Measurements from ENCODE around the gene WAC. TPM values are rescaled to one million over a fixed set of nuclear protein-coding genes. Genes with fewer than 3 reads are reported as not detected.

WAC gene
- total and polyA plus RNA-seq, 9 of the 15 experiments (the other 6 are each of a cell fraction or from before 2014, with no cell fraction given), result 24.8 to 123 (median 78.2) TPM

DNA sequence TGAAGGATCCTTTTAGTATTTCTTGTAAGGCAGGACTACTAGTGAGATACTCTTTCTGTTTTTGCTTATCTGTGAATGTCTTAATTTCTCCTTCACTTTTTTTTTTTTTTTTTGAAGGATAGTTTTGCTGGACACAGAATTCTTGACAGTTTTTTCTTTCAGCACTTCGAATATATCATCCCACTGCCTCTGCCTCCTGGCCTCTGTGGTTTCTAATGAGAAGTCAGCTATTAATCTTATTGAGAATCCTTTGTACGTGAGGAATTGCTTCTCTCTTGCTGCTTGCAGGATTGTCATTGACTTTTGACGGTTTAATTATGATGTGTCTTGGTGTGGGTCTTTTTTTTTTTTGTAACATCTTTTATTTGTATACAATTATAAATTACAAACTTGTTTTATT lies 12.6 kb upstream of the WAC start:
- H3K36me3 ChIP-seq (ENCODE audit: control insufficient read depth, insufficient read depth, low read length), result no peaks in the 10 kb centered on the region
- H3K4me3 ChIP-seq, result no peak overlapping the region
- H2AFZ ChIP-seq (ENCODE audit: low read depth, low read length), result no peak overlapping the region
- 6% methylated on average over 3 of the region's 3 CpGs for WGBS (ENCODE audit: insufficient coverage, low coverage, missing lambda C conversion rate)
- H3K27ac ChIP-seq (ENCODE audit: extremely low read depth, low read depth, low read length), result no peak overlapping the region
- no peaks in the 10 kb centered on the region for H3K79me2 ChIP-seq (ENCODE audit: control insufficient read depth, insufficient read depth, low read length)
- H3K9me3 ChIP-seq (replicated peaks; ENCODE audit: control insufficient read depth, insufficient read depth, low read depth, low read length), result no peaks in the 10 kb centered on the region; the same call in 1 of the 2 replicates
- no peaks in the 10 kb centered on the region for H3K27me3 ChIP-seq (ENCODE audit: control insufficient read depth in 2 of 2, insufficient read depth in 2 of 2, low read length in 2 of 2)
- no peaks in the 10 kb centered on the region for H3K4me1 ChIP-seq (replicated peaks in 1 of 2; ENCODE audit: control insufficient read depth in 2 of 2, insufficient read depth in 2 of 2, low read length in 2 of 2)
- in situ Hi-C loops (cut with MboI), result no loop called here
- CTCF ChIA-PET (ENCODE audit: low intra/inter-chr PET ratio), result interaction anchor here (0.7 kb wide), 1 partner anchor 20 kb away, joined by 4 read pairs; no protein-coding TSS in a partner anchor
- ATAC-seq, result no peak
- BruUV-seq (replicated peaks), result no TSS peak
- intact Hi-C loops (cut with micrococcal nuclease), result no loop called here
- H4K20me1 ChIP-seq (replicated peaks; ENCODE audit: control insufficient read depth, insufficient read depth, low read length), result no peaks in the 10 kb centered on the region
- H3K9ac ChIP-seq (ENCODE audit: insufficient read depth in 1 of 2, low read depth in 2 of 2, low read length in 2 of 2), result no peak overlapping the region
- FAIRE-seq, result no peak
- H3K9me1 ChIP-seq (ENCODE audit: control insufficient read depth, insufficient read depth, low read length), result no peaks in the 10 kb centered on the region
- POLR2A ChIA-PET, result no interaction called here
- H3K4me2 ChIP-seq (ENCODE audit: insufficient read depth, low read length), result no peak overlapping the region
- no peak for DNase-seq (ENCODE audit: extremely low read depth in 1 of 4, low spot score in 3 of 4)
- TF ChIP-seq, protein P1, sequence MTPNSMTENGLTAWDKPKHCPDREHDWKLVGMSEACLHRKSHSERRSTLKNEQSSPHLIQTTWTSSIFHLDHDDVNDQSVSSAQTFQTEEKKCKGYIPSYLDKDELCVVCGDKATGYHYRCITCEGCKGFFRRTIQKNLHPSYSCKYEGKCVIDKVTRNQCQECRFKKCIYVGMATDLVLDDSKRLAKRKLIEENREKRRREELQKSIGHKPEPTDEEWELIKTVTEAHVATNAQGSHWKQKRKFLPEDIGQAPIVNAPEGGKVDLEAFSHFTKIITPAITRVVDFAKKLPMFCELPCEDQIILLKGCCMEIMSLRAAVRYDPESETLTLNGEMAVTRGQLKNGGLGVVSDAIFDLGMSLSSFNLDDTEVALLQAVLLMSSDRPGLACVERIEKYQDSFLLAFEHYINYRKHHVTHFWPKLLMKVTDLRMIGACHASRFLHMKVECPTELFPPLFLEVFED (CRISPR knock-in tag; conservative IDR thresholded peaks at IDR 0.05), result no peak
- TF ChIP-seq ZNF24 (IDR thresholded peaks at IDR 0.05) (no peak), ADNP (tag; IDR thresholded peaks at IDR 0.05) (no peak), BCOR (IDR thresholded peaks at IDR 0.05) (no peak), E4F1 (CRISPR knock-in tag; IDR thresholded peaks at IDR 0.05; ENCODE audit: borderline replicate concordance) (no peak), ZNF41 (CRISPR knock-in tag; conservative IDR thresholded peaks at IDR 0.05) (no peak), ZNF232 (CRISPR knock-in tag; IDR thresholded peaks at IDR 0.05) (no peak), HIVEP1 (CRISPR knock-in tag; IDR thresholded peaks at IDR 0.05) (no peak), HDGF (IDR thresholded peaks at IDR 0.05) (no peak), SIN3B (IDR thresholded peaks at IDR 0.05; ENCODE audit: low read depth) (no peak), SREBF2 (CRISPR knock-in tag; IDR thresholded peaks at IDR 0.05) (no peak), ZNF354B (CRISPR knock-in tag; IDR thresholded peaks at IDR 0.05) (no peak), ZNF644 (tag; IDR thresholded peaks at IDR 0.05; ENCODE audit: low read depth) (no peak)
- TF ChIP-seq, protein P2, sequence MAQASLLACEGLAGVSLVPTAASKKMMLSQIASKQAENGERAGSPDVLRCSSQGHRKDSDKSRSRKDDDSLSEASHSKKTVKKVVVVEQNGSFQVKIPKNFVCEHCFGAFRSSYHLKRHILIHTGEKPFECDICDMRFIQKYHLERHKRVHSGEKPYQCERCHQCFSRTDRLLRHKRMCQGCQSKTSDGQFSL (CRISPR knock-in tag; IDR thresholded peaks at IDR 0.05), result no peak
- TF ChIP-seq, protein P2 (tag; IDR thresholded peaks at IDR 0.05), result no peak
- TF ChIP-seq, protein P3, sequence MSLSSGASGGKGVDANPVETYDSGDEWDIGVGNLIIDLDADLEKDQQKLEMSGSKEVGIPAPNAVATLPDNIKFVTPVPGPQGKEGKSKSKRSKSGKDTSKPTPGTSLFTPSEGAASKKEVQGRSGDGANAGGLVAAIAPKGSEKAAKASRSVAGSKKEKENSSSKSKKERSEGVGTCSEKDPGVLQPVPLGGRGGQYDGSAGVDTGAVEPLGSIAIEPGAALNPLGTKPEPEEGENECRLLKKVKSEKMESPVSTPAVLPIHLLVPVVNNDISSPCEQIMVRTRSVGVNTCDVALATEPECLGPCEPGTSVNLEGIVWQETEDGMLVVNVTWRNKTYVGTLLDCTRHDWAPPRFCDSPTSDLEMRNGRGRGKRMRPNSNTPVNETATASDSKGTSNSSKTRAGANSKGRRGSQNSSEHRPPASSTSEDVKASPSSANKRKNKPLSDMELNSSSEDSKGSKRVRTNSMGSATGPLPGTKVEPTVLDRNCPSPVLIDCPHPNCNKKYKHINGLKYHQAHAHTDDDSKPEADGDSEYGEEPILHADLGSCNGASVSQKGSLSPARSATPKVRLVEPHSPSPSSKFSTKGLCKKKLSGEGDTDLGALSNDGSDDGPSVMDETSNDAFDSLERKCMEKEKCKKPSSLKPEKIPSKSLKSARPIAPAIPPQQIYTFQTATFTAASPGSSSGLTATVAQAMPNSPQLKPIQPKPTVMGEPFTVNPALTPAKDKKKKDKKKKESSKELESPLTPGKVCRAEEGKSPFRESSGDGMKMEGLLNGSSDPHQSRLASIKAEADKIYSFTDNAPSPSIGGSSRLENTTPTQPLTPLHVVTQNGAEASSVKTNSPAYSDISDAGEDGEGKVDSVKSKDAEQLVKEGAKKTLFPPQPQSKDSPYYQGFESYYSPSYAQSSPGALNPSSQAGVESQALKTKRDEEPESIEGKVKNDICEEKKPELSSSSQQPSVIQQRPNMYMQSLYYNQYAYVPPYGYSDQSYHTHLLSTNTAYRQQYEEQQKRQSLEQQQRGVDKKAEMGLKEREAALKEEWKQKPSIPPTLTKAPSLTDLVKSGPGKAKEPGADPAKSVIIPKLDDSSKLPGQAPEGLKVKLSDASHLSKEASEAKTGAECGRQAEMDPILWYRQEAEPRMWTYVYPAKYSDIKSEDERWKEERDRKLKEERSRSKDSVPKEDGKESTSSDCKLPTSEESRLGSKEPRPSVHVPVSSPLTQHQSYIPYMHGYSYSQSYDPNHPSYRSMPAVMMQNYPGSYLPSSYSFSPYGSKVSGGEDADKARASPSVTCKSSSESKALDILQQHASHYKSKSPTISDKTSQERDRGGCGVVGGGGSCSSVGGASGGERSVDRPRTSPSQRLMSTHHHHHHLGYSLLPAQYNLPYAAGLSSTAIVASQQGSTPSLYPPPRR (CRISPR knock-in tag; IDR thresholded peaks at IDR 0.05; ENCODE audit: borderline replicate concordance), result no peak

Data from K562 (cell line).